ENCODE results near the gene CCDC33.
A peak's percentile ranks its signal among the peaks of the same experiment; 100 is the strongest.

The CCDC33 gene

GRCh38 chr15:74306781-74307217 is 70.7 kb downstream of the CCDC33 start:
- Histone ChIP-seq H3K4me2 (ENCODE audit: insufficient read depth, low read length) (no peak overlapping the region), H3K27me3 (ENCODE audit: insufficient read depth, low read length, poor library complexity) (no peaks in the 10 kb centered on the region), H3K27ac (ENCODE audit: low read length) (no peak overlapping the region), H3K79me2 (ENCODE audit: insufficient read depth, low read length) (no peaks in the 10 kb centered on the region), H3K36me3 (ENCODE audit: insufficient read depth, low read length) (no peaks in the 10 kb centered on the region), H3K9me3 (ENCODE audit: insufficient read depth, low read length, severe bottlenecking) (no peaks in the 10 kb centered on the region), H3K4me1 (ENCODE audit: insufficient read depth, low read length) (no peaks in the 10 kb centered on the region), H2AFZ (ENCODE audit: low read depth, low read length) (no peak overlapping the region), H3K9ac (ENCODE audit: low read depth, low read length) (no peak overlapping the region), H3K4me3 (ENCODE audit: low read depth in 1 of 2, low read length in 2 of 2) (no peak overlapping the region), H4K20me1 (ENCODE audit: insufficient read depth, low read length) (peaks cover 5% of the 10 kb centered on the region; the same call in 1 of the 2 replicates)
- DNase-seq (no peak), ATAC-seq (ENCODE audit: insufficient read depth, low read depth) (no peak)
- TF ChIP-seq CTCF (IDR thresholded peaks at IDR 0.05; ENCODE audit: borderline replicate concordance, extremely low read depth, low read length, poor library complexity, severe bottlenecking) (no peak), EZH2 (IDR thresholded peaks at IDR 0.05; ENCODE audit: borderline replicate concordance, low read depth, low read length, severe bottlenecking) (no peak)

- no peak overlapping the region for H3K27ac ChIP-seq (ENCODE audit: low read length)
- no peak overlapping the region for H3K9ac ChIP-seq (ENCODE audit: low read depth, low read length)
- ATAC-seq (ENCODE audit: insufficient read depth, low read depth) (peak; percentile 64; the same call in 2 of the 3 replicates), DNase-seq (peak; percentile 36)
- H3K4me3 ChIP-seq (ENCODE audit: low read depth in 1 of 2, low read length in 2 of 2): no peak overlapping the region
- no peaks in the 10 kb centered on the region for H3K4me1 ChIP-seq (ENCODE audit: insufficient read depth, low read length)
- no peaks in the 10 kb centered on the region for H3K36me3 ChIP-seq (ENCODE audit: insufficient read depth, low read length)
- H3K27me3 ChIP-seq (ENCODE audit: insufficient read depth, low read length, poor library complexity): no peaks in the 10 kb centered on the region
- H3K79me2 ChIP-seq (ENCODE audit: insufficient read depth, low read length): no peaks in the 10 kb centered on the region
- peaks cover 3% of the 10 kb centered on the region; the same call in 1 of the 2 replicates for H4K20me1 ChIP-seq (ENCODE audit: insufficient read depth, low read length)
- no peak overlapping the region for H2AFZ ChIP-seq (ENCODE audit: low read depth, low read length)
- no peak overlapping the region for H3K4me2 ChIP-seq (ENCODE audit: insufficient read depth, low read length)
- peak; percentile 67 for TF ChIP-seq CTCF (IDR thresholded peaks at IDR 0.05; ENCODE audit: borderline replicate concordance, extremely low read depth, low read length, poor library complexity, severe bottlenecking)
- TF ChIP-seq EZH2 (IDR thresholded peaks at IDR 0.05; ENCODE audit: borderline replicate concordance, low read depth, low read length, severe bottlenecking): no peak
- no peaks in the 10 kb centered on the region for H3K9me3 ChIP-seq (ENCODE audit: insufficient read depth, low read length, severe bottlenecking)
Measured at GRCh38 chr15:74307827-74308811, 72.0 kb downstream of the CCDC33 start.

DNA sequence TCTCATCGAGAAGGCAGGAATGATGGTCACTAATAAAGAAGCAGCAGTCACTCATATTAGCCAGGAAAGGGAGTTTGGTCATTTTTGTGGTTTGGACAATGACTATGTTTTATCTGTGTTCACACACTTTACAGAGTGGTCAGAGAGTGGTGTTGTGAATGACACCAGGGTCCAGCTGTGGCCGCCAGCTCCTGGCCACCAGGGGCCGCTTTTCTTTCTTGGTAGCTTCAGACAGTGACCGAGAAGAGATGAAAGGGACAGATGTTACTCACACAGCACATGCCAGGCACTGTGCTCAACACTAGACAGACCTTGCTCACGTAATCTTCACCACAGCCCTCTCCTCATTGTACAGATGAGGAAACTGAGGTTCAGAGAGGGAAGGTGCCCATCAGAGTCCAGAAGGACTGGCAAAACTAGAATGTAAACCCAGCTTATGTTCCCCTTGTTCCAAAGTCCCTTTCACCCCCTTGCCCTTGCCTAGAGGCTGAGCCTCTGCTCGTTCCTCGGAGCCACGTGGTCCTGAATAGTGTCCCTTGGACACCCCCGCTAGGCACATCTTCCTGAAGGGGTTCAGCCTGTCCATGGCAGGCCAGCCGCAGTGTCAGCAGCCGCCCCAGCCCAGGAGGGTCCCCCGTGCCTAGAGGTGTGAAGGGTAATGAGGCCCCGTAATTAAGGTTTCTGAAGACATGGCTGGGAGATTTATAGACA is 75.8 kb downstream of the CCDC33 start:
- Histone ChIP-seq H3K36me3 (ENCODE audit: insufficient read depth, low read length) (no peaks in the 10 kb centered on the region), H3K9me3 (ENCODE audit: insufficient read depth, low read length, severe bottlenecking) (no peaks in the 10 kb centered on the region), H4K20me1 (ENCODE audit: insufficient read depth, low read length) (peaks cover 3% of the 10 kb centered on the region; the same call in 1 of the 2 replicates), H3K9ac (ENCODE audit: low read depth, low read length) (no peak overlapping the region), H3K79me2 (ENCODE audit: insufficient read depth, low read length) (no peaks in the 10 kb centered on the region), H3K4me3 (ENCODE audit: low read depth in 1 of 2, low read length in 2 of 2) (no peak overlapping the region), H2AFZ (ENCODE audit: low read depth, low read length) (no peak overlapping the region), H3K27ac (ENCODE audit: low read length) (no peak overlapping the region), H3K4me1 (ENCODE audit: insufficient read depth, low read length) (no peaks in the 10 kb centered on the region), H3K4me2 (ENCODE audit: insufficient read depth, low read length) (no peak overlapping the region), H3K27me3 (ENCODE audit: insufficient read depth, low read length, poor library complexity) (no peaks in the 10 kb centered on the region)
- TF ChIP-seq CTCF (IDR thresholded peaks at IDR 0.05; ENCODE audit: borderline replicate concordance, extremely low read depth, low read length, poor library complexity, severe bottlenecking) (peak; percentile 3), EZH2 (IDR thresholded peaks at IDR 0.05; ENCODE audit: borderline replicate concordance, low read depth, low read length, severe bottlenecking) (no peak)
- DNase-seq (no peak), ATAC-seq (ENCODE audit: insufficient read depth, low read depth) (no peak)

Measured in DND-41 (cell line).